Mucosa of rectum (tissue), 2 donors: ENCODE results near the gene ALK.

Experiments used
- H3K27ac ChIP-seq, 2 donors: one replicate each; pipeline ENCODE4 v1.7.0; 2013; ENCODE audit warnings: inconsistent platforms in 2 of 2, low read depth in 2 of 2, low read length in 2 of 2
- H3K27me3 ChIP-seq, 2 donors: one replicate each; pipeline ENCODE4 v1.7.0; 2013; ENCODE audit warnings: low read length in 2 of 2; ENCODE audit not compliant: control insufficient read depth in 2 of 2, insufficient read depth in 2 of 2
- H3K36me3 ChIP-seq, 2 donors: one replicate each; pipeline ENCODE4 v1.7.0; 2013; ENCODE audit warnings: low read length in 2 of 2; ENCODE audit not compliant: control insufficient read depth in 2 of 2, insufficient read depth in 2 of 2
- H3K4me1 ChIP-seq, 2 donors: one replicate each; pipeline ENCODE4 v1.7.0; 2013; ENCODE audit warnings: low read length in 2 of 2, mild to moderate bottlenecking in 1 of 2; ENCODE audit not compliant: control insufficient read depth in 2 of 2, insufficient read depth in 2 of 2
- H3K4me3 ChIP-seq, 2 donors: one replicate each; pipeline ENCODE4 v1.7.0; 2013; ENCODE audit warnings: low read length in 2 of 2
- H3K9ac ChIP-seq, 2 donors: one replicate each; pipeline ENCODE4 v1.7.0; 2013; ENCODE audit warnings: low read length in 2 of 2, low read depth in 1 of 2, mild to moderate bottlenecking in 1 of 2
- H3K9me3 ChIP-seq, 2 donors: one replicate each; pipeline ENCODE4 v1.7.0; 2013; ENCODE audit warnings: low read length in 2 of 2; ENCODE audit not compliant: control insufficient read depth in 2 of 2
- donor health status: healthy.
- donor health status: Normal muscosa, but diverticular disease.

Gene ALK

GRCh38 chr2:29910960-29911359, 10.4 kb downstream of the ALK start:
- Histone ChIP-seq H3K4me1 (no peaks in the 10 kb centered on the region), H3K27ac (no peak overlapping the region), H3K4me3 (no peak overlapping the region), H3K36me3 (no peaks in the 10 kb centered on the region), H3K9me3 (no peaks in the 10 kb centered on the region), H3K27me3 (peaks cover 0 to 2% of the 10 kb centered on the region in 2 donors), H3K9ac (no peak overlapping the region)

GRCh38 chr2:29910465-29910864, 10.9 kb downstream of the ALK start:
- no peak overlapping the region for H3K9ac ChIP-seq
- H3K36me3 ChIP-seq, result no peaks in the 10 kb centered on the region
- H3K27ac ChIP-seq, result no peak overlapping the region
- peaks cover 0 to 2% of the 10 kb centered on the region in 2 donors for H3K27me3 ChIP-seq
- H3K9me3 ChIP-seq, result no peaks in the 10 kb centered on the region
- no peak overlapping the region for H3K4me3 ChIP-seq
- no peaks in the 10 kb centered on the region for H3K4me1 ChIP-seq

- Histone ChIP-seq H3K4me1 (no peaks in the 10 kb centered on the region), H3K9me3 (no peaks in the 10 kb centered on the region), H3K27ac (no peak overlapping the region), H3K9ac (no peak overlapping the region), H3K4me3 (no peak overlapping the region), H3K27me3 (peaks cover 0 to 5% of the 10 kb centered on the region in 2 donors), H3K36me3 (no peaks in the 10 kb centered on the region)
These were observed 19.0 kb downstream of the ALK start for GRCh38 chr2:29902356-29902755.

GRCh38 chr2:29900971-29901633, 20.3 kb downstream of the ALK start:
- H3K36me3 ChIP-seq, result no peaks in the 10 kb centered on the region
- H3K4me3 ChIP-seq, result no peak overlapping the region
- H3K27ac ChIP-seq, result no peak overlapping the region
- H3K4me1 ChIP-seq, result no peaks in the 10 kb centered on the region
- peaks cover 0 to 3% of the 10 kb centered on the region in 2 donors for H3K27me3 ChIP-seq
- H3K9ac ChIP-seq, result no peak overlapping the region
- no peaks in the 10 kb centered on the region for H3K9me3 ChIP-seq

- H3K36me3 ChIP-seq, result no peaks in the 10 kb centered on the region
- no peak overlapping the region for H3K27ac ChIP-seq
- H3K9ac ChIP-seq, result no peak overlapping the region
- H3K4me1 ChIP-seq, result no peaks in the 10 kb centered on the region
- H3K27me3 ChIP-seq, result peaks cover 0 to 3% of the 10 kb centered on the region in 2 donors
- no peaks in the 10 kb centered on the region for H3K9me3 ChIP-seq
- no peak overlapping the region for H3K4me3 ChIP-seq
These were observed 22.4 kb downstream of the ALK start for GRCh38 chr2:29898999-29899398.

- no peaks in the 10 kb centered on the region for H3K36me3 ChIP-seq
- H3K4me1 ChIP-seq, result no peaks in the 10 kb centered on the region
- H3K27ac ChIP-seq, result no peak overlapping the region
- no peak overlapping the region for H3K4me3 ChIP-seq
- H3K9ac ChIP-seq, result no peak overlapping the region
- H3K27me3 ChIP-seq, result no peaks in the 10 kb centered on the region
- H3K9me3 ChIP-seq, result no peaks in the 10 kb centered on the region
These were observed 26.4 kb downstream of the ALK start for GRCh38 chr2:29894822-29895614.

- Histone ChIP-seq H3K27me3 (no peaks in the 10 kb centered on the region), H3K36me3 (no peaks in the 10 kb centered on the region), H3K27ac (no peak overlapping the region), H3K4me1 (no peaks in the 10 kb centered on the region), H3K9me3 (no peaks in the 10 kb centered on the region), H3K4me3 (no peak overlapping the region), H3K9ac (no peak overlapping the region)
These were observed 28.7 kb downstream of the ALK start for GRCh38 chr2:29892585-29893259.

- Histone ChIP-seq H3K27me3 (no peaks in the 10 kb centered on the region), H3K36me3 (no peaks in the 10 kb centered on the region)
These were observed 40.2 kb downstream of the ALK start for GRCh38 chr2:29881089-29881730.

GRCh38 chr2:29880084-29880483, 41.3 kb downstream of the ALK start:
- no peaks in the 10 kb centered on the region for H3K27me3 ChIP-seq
- H3K27ac ChIP-seq, result no peak overlapping the region
- H3K4me1 ChIP-seq, result no peaks in the 10 kb centered on the region
- H3K9ac ChIP-seq, result no peak overlapping the region
- no peaks in the 10 kb centered on the region for H3K9me3 ChIP-seq
- H3K4me3 ChIP-seq, result no peak overlapping the region
- no peaks in the 10 kb centered on the region for H3K36me3 ChIP-seq

More at GRCh38 chr2:29881089-29881730, 40.2 kb downstream of the ALK start:
- no peak overlapping the region for H3K9ac ChIP-seq
- H3K9me3 ChIP-seq, result no peaks in the 10 kb centered on the region
- H3K4me3 ChIP-seq, result no peak overlapping the region
- no peaks in the 10 kb centered on the region for H3K4me1 ChIP-seq
- H3K27ac ChIP-seq, result no peak overlapping the region

GRCh38 chr2:29879456-29879855, 41.9 kb downstream of the ALK start:
- Histone ChIP-seq H3K9ac (no peak overlapping the region), H3K4me3 (no peak overlapping the region), H3K36me3 (no peaks in the 10 kb centered on the region), H3K27me3 (no peaks in the 10 kb centered on the region), H3K27ac (no peak overlapping the region), H3K9me3 (no peaks in the 10 kb centered on the region), H3K4me1 (no peaks in the 10 kb centered on the region)
